Astrocyte (in vitro differentiated cells and primary cell): Measurements from ENCODE around the gene SLC25A53. TPM values are rescaled to one million over a fixed set of nuclear protein-coding genes. Genes with fewer than 3 reads are reported as not detected.

Experiments
- DNase-seq: peaks from one replicate; pipeline ENCODE4 v3.0.0-alpha.2; 2010; ENCODE audit warnings: low read depth
- FAIRE-seq: peaks from 2 replicates; lab custom pipeline; 2011; peaks lifted over from hg19 to GRCh38; lab: Jason Lieb, UNC
- H2AFZ ChIP-seq: 2 replicates; pipeline ENCODE4 v1.6.0; 2012; ENCODE audit warnings: low read depth, low read length, inconsistent platforms
- H3K27ac ChIP-seq: 2 replicates; pipeline ENCODE4 v1.5.1; 2011; ENCODE audit warnings: low read depth, low read length, inconsistent platforms
- H3K27me3 ChIP-seq: 2 replicates; pipeline ENCODE4 v1.6.0; 2011; ENCODE audit warnings: low read length, inconsistent platforms; ENCODE audit not compliant: insufficient read depth
- H3K36me3 ChIP-seq: 2 replicates; pipeline ENCODE4 v1.5.1; 2011; ENCODE audit warnings: low read length, inconsistent platforms; ENCODE audit not compliant: insufficient read depth
- H3K4me1 ChIP-seq: 2 replicates; pipeline ENCODE4 v1.5.1; 2011; ENCODE audit warnings: low read length, inconsistent platforms; ENCODE audit not compliant: insufficient read depth
- H3K4me2 ChIP-seq: 2 replicates; pipeline ENCODE4 v1.6.0; 2012; ENCODE audit warnings: low read length, inconsistent platforms
- H3K4me3 ChIP-seq: 2 replicates; pipeline ENCODE4 v1.5.1; 2011; ENCODE audit warnings: low read depth, mild to moderate bottlenecking, low read length, inconsistent platforms; ENCODE audit not compliant: insufficient read depth
- H3K79me2 ChIP-seq: 2 replicates; pipeline ENCODE4 v1.6.0; 2012; ENCODE audit warnings: mild to moderate bottlenecking, low read length, inconsistent platforms; ENCODE audit not compliant: insufficient read depth
- H3K9ac ChIP-seq: 2 replicates; pipeline ENCODE4 v1.6.0; 2012; ENCODE audit warnings: mild to moderate bottlenecking, low read length, inconsistent platforms
- H3K9me3 ChIP-seq: 2 replicates; pipeline ENCODE4 v1.5.1; 2012; ENCODE audit warnings: low read depth, mild to moderate bottlenecking, low read length, inconsistent platforms; ENCODE audit not compliant: insufficient read depth
- H4K20me1 ChIP-seq: 2 replicates; pipeline ENCODE4 v1.6.0; 2012; ENCODE audit warnings: low read length, inconsistent platforms; ENCODE audit not compliant: insufficient read depth
- H3K27ac Mint-ChIP-seq: one replicate; pipeline ENCODE4 v1.8.0; 2021; ENCODE audit warnings: mild to moderate bottlenecking, mixed read lengths; ENCODE audit not compliant: unreplicated experiment
- H3K27me3 Mint-ChIP-seq: one replicate; pipeline ENCODE4 v1.8.0; 2021; ENCODE audit warnings: low read depth, mixed read lengths; ENCODE audit not compliant: unreplicated experiment
- H3K36me3 Mint-ChIP-seq: one replicate; pipeline ENCODE4 v1.8.0; 2021; ENCODE audit warnings: low read depth, mixed read lengths; ENCODE audit not compliant: unreplicated experiment
- H3K4me1 Mint-ChIP-seq: one replicate; pipeline ENCODE4 v1.8.0; 2021; ENCODE audit warnings: low read depth, mixed read lengths; ENCODE audit not compliant: unreplicated experiment
- H3K4me3 Mint-ChIP-seq: one replicate; pipeline ENCODE4 v1.8.0; 2021; ENCODE audit warnings: mild to moderate bottlenecking, moderate library complexity, mixed read lengths; ENCODE audit not compliant: unreplicated experiment
- H3K9me3 Mint-ChIP-seq: one replicate; pipeline ENCODE4 v1.8.0; 2021; ENCODE audit warnings: mild to moderate bottlenecking, mixed read lengths; ENCODE audit not compliant: unreplicated experiment
- CTCF ChIP-seq: IDR thresholded peaks from 2 replicates; pipeline ENCODE4 v1.5.1; 2011; ENCODE audit warnings: low read depth, mild to moderate bottlenecking, inconsistent platforms, low read length, moderate library complexity; ENCODE audit not compliant: insufficient read depth
- EZH2 ChIP-seq: IDR thresholded peaks from 2 replicates; pipeline ENCODE4 v1.6.1; 2012; ENCODE audit warnings: mild to moderate bottlenecking, low read length, inconsistent platforms; ENCODE audit not compliant: insufficient read depth
- total RNA-seq: library from RNA; stranded (reverse); gene quantifications from 2 replicates; pipeline ENCODE4 v1.2.1, GENCODE V29; 2021

Gene SLC25A53
- total RNA-seq, 1 donor from 2014 or later, result 5.3 TPM

GRCh38 chrX:104098151-104098808, 58.5 kb downstream of the SLC25A53 start:
- FAIRE-seq, result peak; percentile 100
- H2AFZ ChIP-seq, result no peak overlapping the region
- no peak overlapping the region for H3K4me3 ChIP-seq
- Mint-ChIP-seq H3K27me3 (no peaks in the 10 kb centered on the region), H3K27ac (no peak overlapping the region), H3K4me1 (no peaks in the 10 kb centered on the region), H3K36me3 (no peaks in the 10 kb centered on the region), H3K4me3 (no peak overlapping the region), H3K9me3 (no peaks in the 10 kb centered on the region)
- no peaks in the 10 kb centered on the region for H3K27me3 ChIP-seq
- H3K9ac ChIP-seq, result no peak overlapping the region
- H3K79me2 ChIP-seq, result no peaks in the 10 kb centered on the region
- H3K9me3 ChIP-seq, result no peaks in the 10 kb centered on the region
- H3K4me1 ChIP-seq, result no peaks in the 10 kb centered on the region
- H3K27ac ChIP-seq, result no peak overlapping the region
- peak; percentile 71 for DNase-seq
- H3K4me2 ChIP-seq, result peak overlapping the region; percentile 45
- no peaks in the 10 kb centered on the region for H3K36me3 ChIP-seq
- peak; percentile 48 for TF ChIP-seq CTCF
- TF ChIP-seq EZH2, result no peak
- H4K20me1 ChIP-seq, result no peaks in the 10 kb centered on the region

- H3K4me3 ChIP-seq, result no peak overlapping the region
- no peaks in the 10 kb centered on the region for H3K9me3 ChIP-seq
- FAIRE-seq, result no peak
- no peak overlapping the region for H3K27ac ChIP-seq
- peaks cover 11% of the 10 kb centered on the region for H3K27me3 Mint-ChIP-seq
- no peak overlapping the region for H2AFZ ChIP-seq
- no peaks in the 10 kb centered on the region for H3K4me1 Mint-ChIP-seq
- H3K27ac Mint-ChIP-seq, result no peak overlapping the region
- H3K36me3 Mint-ChIP-seq, result no peaks in the 10 kb centered on the region
- TF ChIP-seq EZH2 (no peak), CTCF (no peak)
- H3K36me3 ChIP-seq, result no peaks in the 10 kb centered on the region
- no peak for DNase-seq
- no peak overlapping the region for H3K4me2 ChIP-seq
- H3K4me1 ChIP-seq, result no peaks in the 10 kb centered on the region
- H3K9me3 Mint-ChIP-seq, result no peaks in the 10 kb centered on the region
- no peaks in the 10 kb centered on the region for H4K20me1 ChIP-seq
- no peak overlapping the region for H3K9ac ChIP-seq
- no peak overlapping the region for H3K4me3 Mint-ChIP-seq
- H3K79me2 ChIP-seq, result no peaks in the 10 kb centered on the region
- H3K27me3 ChIP-seq, result no peaks in the 10 kb centered on the region
Observed at GRCh38 chrX:104085919-104086318, 70.9 kb downstream of the SLC25A53 start.

GRCh38 chrX:104085477-104085876, 71.3 kb downstream of the SLC25A53 start:
- H3K4me3 Mint-ChIP-seq, result no peak overlapping the region
- no peak overlapping the region for H3K27ac ChIP-seq
- no peaks in the 10 kb centered on the region for H3K4me1 ChIP-seq
- H3K9ac ChIP-seq, result no peak overlapping the region
- no peak overlapping the region for H3K4me3 ChIP-seq
- no peaks in the 10 kb centered on the region for H3K4me1 Mint-ChIP-seq
- no peaks in the 10 kb centered on the region for H3K27me3 ChIP-seq
- no peaks in the 10 kb centered on the region for H3K9me3 Mint-ChIP-seq
- H3K27ac Mint-ChIP-seq, result no peak overlapping the region
- no peak for DNase-seq
- H3K79me2 ChIP-seq, result no peaks in the 10 kb centered on the region
- no peak overlapping the region for H3K4me2 ChIP-seq
- FAIRE-seq, result no peak
- no peaks in the 10 kb centered on the region for H3K36me3 Mint-ChIP-seq
- H2AFZ ChIP-seq, result no peak overlapping the region
- TF ChIP-seq EZH2, result no peak
- no peak for TF ChIP-seq CTCF
- H3K27me3 Mint-ChIP-seq, result peaks cover 11% of the 10 kb centered on the region
- no peaks in the 10 kb centered on the region for H4K20me1 ChIP-seq
- no peaks in the 10 kb centered on the region for H3K9me3 ChIP-seq
- H3K36me3 ChIP-seq, result no peaks in the 10 kb centered on the region
